ENCODE data around the gene KYAT1. TPM values are rescaled to one million over a fixed set of nuclear protein-coding genes. Genes with fewer than 3 reads are reported as not detected.

KYAT1 gene
- total and polyA plus RNA-seq, 2 of the 8 experiments (the other 6 are each of a cell fraction or from before 2014, with no cell fraction given): 30.4 to 42.2 TPM

DNA sequence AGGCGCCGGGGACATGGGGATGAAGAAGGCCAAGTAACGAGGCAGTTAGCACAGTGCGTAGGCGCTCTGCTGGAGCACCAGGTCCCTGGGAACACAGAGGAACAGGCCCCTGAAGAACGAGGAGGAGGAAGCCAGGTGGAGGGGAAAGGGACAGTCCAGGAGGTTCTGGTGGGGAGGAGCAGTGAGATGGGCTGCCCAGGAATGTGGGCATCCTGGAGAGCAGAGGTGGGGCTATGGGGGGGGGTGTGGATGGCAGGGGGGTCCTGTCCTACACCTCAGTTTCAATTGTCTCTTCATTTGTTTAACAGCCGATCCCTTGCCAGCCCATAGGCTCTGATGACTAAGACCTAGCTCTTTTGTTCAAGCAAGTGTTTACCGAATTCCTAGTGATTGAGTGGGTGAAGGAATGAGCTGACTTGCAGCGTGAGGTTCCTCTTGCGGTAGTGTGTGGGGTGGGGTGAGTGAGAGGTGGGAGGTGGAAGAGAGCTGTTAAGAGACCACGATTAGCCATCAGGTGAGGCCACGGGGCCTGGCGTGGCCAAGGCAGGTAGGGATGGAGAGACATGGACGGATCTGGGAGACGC lies 30.6 kb upstream of the KYAT1 start:
- ChIA-PET CTCF (ENCODE audit: partially characterized antibody) (interaction anchor here (0.6 to 3.2 kb wide), 5 partner anchors 11 to 21 kb away, joined by 3 to 24 read pairs (median 5); no protein-coding TSS in a partner anchor), POLR2A (ENCODE audit: partially characterized antibody) (interaction anchor here (1.2 to 1.9 kb wide), 2 partner anchors 9 to 10 kb away, joined by 4 to 14 read pairs; partner anchors contain the start of gene PHYHD1)
- Histone ChIP-seq H3K4me3 (ENCODE audit: extremely low read depth in 1 of 4, insufficient read depth in 2 of 4, low read depth in 3 of 4, low read length in 4 of 4) (peak overlapping the region in 1 of 4 experiments; percentile 1; a peak in 1 of 8 replicates), H3K9ac (replicated peaks in 1 of 4; ENCODE audit: extremely low read depth in 1 of 4, low read depth in 3 of 4, low read length in 3 of 4) (no peak overlapping the region), H2BK12ac (ENCODE audit: low read depth, low read length) (peak overlapping the region; percentile 99), H3K23ac (ENCODE audit: insufficient read length) (no peak overlapping the region), H3K79me2 (ENCODE audit: control insufficient read depth in 1 of 2, insufficient read depth in 2 of 2, low read length in 2 of 2) (peaks cover 0 to 69% of the 10 kb centered on the region in 2 experiments; a peak in 2 of 4 replicates), H3K79me1 (ENCODE audit: low read depth, low read length) (peaks cover 15% of the 10 kb centered on the region), H2BK5ac (ENCODE audit: low read depth, low read length) (peak overlapping the region; percentile 93), H2AK5ac (ENCODE audit: low read depth, low read length) (peak overlapping the region; percentile 90; the same call in 1 of the 2 replicates), H2BK15ac (ENCODE audit: low read length) (0 out of 2 replicates have a peak overlapping the region, but pooled peaks have one; percentile 19), H4K8ac (ENCODE audit: extremely low read depth, insufficient read depth, low read length) (peak overlapping the region; percentile 37; the same call in 1 of the 2 replicates), H2BK120ac (replicated peaks; ENCODE audit: low read depth, low read length) (no peak overlapping the region), H3K4me2 (ENCODE audit: insufficient read depth in 1 of 2, low read depth in 2 of 2, low read length in 2 of 2) (peak overlapping the region; percentile 46; a peak in 3 of 4 replicates), H3K23me2 (ENCODE audit: low read depth, low read length) (no peaks in the 10 kb centered on the region), H3K9me3 (ENCODE audit: insufficient read depth in 2 of 2, low read depth in 1 of 2, low read length in 1 of 2) (no peaks in the 10 kb centered on the region), H3K36me3 (ENCODE audit: control insufficient read depth in 2 of 4, insufficient read depth in 4 of 4, low read length in 3 of 4) (peaks cover 16 to 53% (median 44%) of the 10 kb centered on the region in 4 experiments), H4K91ac (replicated peaks; ENCODE audit: insufficient read length, low read length) (peak overlapping the region; percentile 87), H3K4ac (replicated peaks; ENCODE audit: insufficient read length, low read depth, low read length) (no peak overlapping the region), H2AFZ (ENCODE audit: low read length) (no peak overlapping the region), H3K4me1 (replicated peaks in 1 of 4; ENCODE audit: control insufficient read depth in 3 of 4, insufficient read depth in 4 of 4, low read length in 3 of 4) (peaks cover 0 to 24% (median 18%) of the 10 kb centered on the region in 4 experiments; a peak in 6 of 7 replicates), H2BK20ac (ENCODE audit: low read length) (peak overlapping the region; percentile 90; the same call in 1 of the 2 replicates), H3K27me3 (replicated peaks in 1 of 4; ENCODE audit: control insufficient read depth in 3 of 4, extremely low read depth in 1 of 4, insufficient read depth in 3 of 4, low read length in 3 of 4) (no peaks in the 10 kb centered on the region), H4K20me1 (replicated peaks in 1 of 2; ENCODE audit: control insufficient read depth in 1 of 2, insufficient read depth in 2 of 2, low read length in 2 of 2) (peaks cover 33 to 34% of the 10 kb centered on the region in 2 experiments), H3K14ac (ENCODE audit: insufficient read length) (no peak overlapping the region), H3K56ac (replicated peaks; ENCODE audit: insufficient read length, low read depth, low read length) (no peak overlapping the region), H4K5ac (ENCODE audit: insufficient read length, low read depth, low read length) (peak overlapping the region; percentile 18), H3K18ac (ENCODE audit: extremely low read depth, low read length) (peak overlapping the region; percentile 95), H3K27ac (ENCODE audit: low read depth, low read length) (peak overlapping the region; percentile 73)
- no peak for FAIRE-seq
- WGBS, 2 experiments (ENCODE audit: extremely low coverage in 1 of 2, insufficient coverage in 1 of 2, insufficient read length in 1 of 2, insufficient replicate concordance in 2 of 2, low coverage in 1 of 2, low lambda C conversion rate in 2 of 2, missing lambda C conversion rate in 1 of 2): 85% methylated on average over 15 of the region's 15 CpGs; no CpG with 5 or more reads in 1 of the 2 experiments
- peak in 1 of 2 experiments; percentile 38 for DNase-seq (ENCODE audit: low read depth in 1 of 2, low spot score in 2 of 2)
- TF ChIP-seq TEAD4 (IDR thresholded peaks at IDR 0.05; ENCODE audit: low read depth, low read length): peak; percentile 70; the same call in 1 of the 2 replicates

Data from H1 (cell line).